ENCODE measurements around the gene SCN5A.

SCN5A gene

GRCh38 chr3:38516669-38517068 lies 132.8 kb downstream of the SCN5A start:
- H3K9me3 ChIP-seq (ENCODE audit: control insufficient read depth, insufficient read depth, low read length): no peaks in the 10 kb centered on the region
- H3K36me3 ChIP-seq (ENCODE audit: insufficient read depth, low read length): no peaks in the 10 kb centered on the region; the same call in 1 of the 2 replicates
- H3K4me1 ChIP-seq (ENCODE audit: insufficient read depth, low read length): no peaks in the 10 kb centered on the region; the same call in 1 of the 2 replicates
- no peak overlapping the region for H3K9ac ChIP-seq (ENCODE audit: low read depth, low read length)

GRCh38 chr3:38515367-38515766 lies 134.1 kb downstream of the SCN5A start:
- no peaks in the 10 kb centered on the region for H3K9me3 ChIP-seq (ENCODE audit: control insufficient read depth, insufficient read depth, low read length)
- no peaks in the 10 kb centered on the region; the same call in 1 of the 2 replicates for H3K4me1 ChIP-seq (ENCODE audit: insufficient read depth, low read length)
- H3K9ac ChIP-seq (ENCODE audit: low read depth, low read length): no peak overlapping the region
- no peaks in the 10 kb centered on the region; the same call in 1 of the 2 replicates for H3K36me3 ChIP-seq (ENCODE audit: insufficient read depth, low read length)

- Histone ChIP-seq H3K36me3 (ENCODE audit: insufficient read depth, low read length) (peaks cover 3% of the 10 kb centered on the region; the same call in 1 of the 2 replicates), H3K9me3 (ENCODE audit: control insufficient read depth, insufficient read depth, low read length) (no peaks in the 10 kb centered on the region), H3K4me1 (ENCODE audit: insufficient read depth, low read length) (no peaks in the 10 kb centered on the region), H3K9ac (ENCODE audit: low read depth, low read length) (no peak overlapping the region)
Observed at GRCh38 chr3:38511546-38511945, 137.9 kb downstream of the SCN5A start.

GRCh38 chr3:38510631-38511030 lies 138.9 kb downstream of the SCN5A start:
- H3K36me3 ChIP-seq (ENCODE audit: insufficient read depth, low read length): peaks cover 3% of the 10 kb centered on the region; the same call in 1 of the 2 replicates
- H3K4me1 ChIP-seq (ENCODE audit: insufficient read depth, low read length): no peaks in the 10 kb centered on the region
- no peak overlapping the region for H3K9ac ChIP-seq (ENCODE audit: low read depth, low read length)
- no peaks in the 10 kb centered on the region for H3K9me3 ChIP-seq (ENCODE audit: control insufficient read depth, insufficient read depth, low read length)

- Histone ChIP-seq H3K9me3 (ENCODE audit: control insufficient read depth, insufficient read depth, low read length) (no peaks in the 10 kb centered on the region), H3K36me3 (ENCODE audit: insufficient read depth, low read length) (peaks cover 4% of the 10 kb centered on the region), H3K9ac (ENCODE audit: low read depth, low read length) (no peak overlapping the region), H3K4me1 (ENCODE audit: insufficient read depth, low read length) (no peaks in the 10 kb centered on the region)
Observed at GRCh38 chr3:38509732-38510131, 139.8 kb downstream of the SCN5A start.

GRCh38 chr3:38507120-38507519 lies 142.4 kb downstream of the SCN5A start:
- no peaks in the 10 kb centered on the region for H3K9me3 ChIP-seq (ENCODE audit: control insufficient read depth, insufficient read depth, low read length)
- no peak overlapping the region for H3K9ac ChIP-seq (ENCODE audit: low read depth, low read length)
- H3K4me1 ChIP-seq (ENCODE audit: insufficient read depth, low read length): no peaks in the 10 kb centered on the region
- peaks cover 6% of the 10 kb centered on the region for H3K36me3 ChIP-seq (ENCODE audit: insufficient read depth, low read length)

GRCh38 chr3:38500688-38501417 lies 148.6 kb downstream of the SCN5A start:
- Histone ChIP-seq H3K9me3 (ENCODE audit: control insufficient read depth, insufficient read depth, low read length) (no peaks in the 10 kb centered on the region), H3K36me3 (ENCODE audit: insufficient read depth, low read length) (peaks cover 3% of the 10 kb centered on the region; the same call in 1 of the 2 replicates), H3K9ac (ENCODE audit: low read depth, low read length) (no peak overlapping the region), H3K4me1 (ENCODE audit: insufficient read depth, low read length) (no peaks in the 10 kb centered on the region)
